Medulla oblongata (tissue), 1 donor: ENCODE data around the gene NPC2.

ENCODE experiments used
- DNase-seq: peaks from one replicate; pipeline ENCODE4 v3.0.0-alpha.2; 2015; ENCODE audit errors: extremely low spot score

NPC2 gene

GRCh38 chr14:74519316-74520074 is 26.4 kb upstream of the NPC2 start:
- DNase-seq, result no peak

DNA sequence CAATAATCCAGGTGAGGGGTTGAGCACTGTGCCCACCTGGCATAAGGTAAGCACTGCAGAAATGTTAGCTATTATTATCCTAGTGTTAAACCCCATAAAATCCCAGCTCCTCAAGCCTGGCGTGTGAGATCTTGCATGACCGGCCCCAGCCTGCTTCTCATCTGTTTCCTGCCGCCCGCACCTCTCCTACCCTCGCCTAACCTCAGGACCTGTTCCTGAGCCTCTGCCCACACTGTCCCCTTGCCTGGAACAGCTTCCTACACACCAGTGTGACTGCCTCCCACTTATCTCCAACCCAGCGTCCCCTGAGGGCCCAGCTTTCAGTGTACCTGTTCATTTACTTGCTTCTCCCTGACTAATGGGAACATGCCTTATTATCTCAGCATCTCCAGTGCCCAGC is 25.1 kb upstream of the NPC2 start:
- no peak for DNase-seq

DNA sequence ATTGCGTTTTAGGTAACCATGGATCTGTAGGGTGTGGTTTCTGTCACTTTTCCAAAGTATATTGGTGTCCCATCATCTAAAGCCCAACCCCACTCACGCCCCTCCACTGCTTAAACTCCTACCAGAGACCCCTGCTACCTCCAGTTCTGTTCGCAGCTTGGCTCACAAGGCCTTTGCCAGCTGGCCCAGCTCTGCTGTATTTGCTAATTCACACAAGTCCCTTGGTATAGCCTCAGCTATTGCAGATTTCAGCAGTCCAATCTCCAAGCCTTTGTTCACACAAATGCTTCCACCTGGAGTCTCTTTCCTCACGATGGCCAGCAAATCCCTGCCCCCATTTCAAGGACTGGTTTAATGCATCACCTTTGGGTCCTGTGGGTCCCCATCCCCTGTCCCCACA is 24.6 kb upstream of the NPC2 start:
- DNase-seq, result no peak

- DNase-seq, result no peak
Measured at GRCh38 chr14:74516451-74517160, 23.5 kb upstream of the NPC2 start.

GRCh38 chr14:74515891-74516412 is 22.8 kb upstream of the NPC2 start:
- no peak for DNase-seq

DNA sequence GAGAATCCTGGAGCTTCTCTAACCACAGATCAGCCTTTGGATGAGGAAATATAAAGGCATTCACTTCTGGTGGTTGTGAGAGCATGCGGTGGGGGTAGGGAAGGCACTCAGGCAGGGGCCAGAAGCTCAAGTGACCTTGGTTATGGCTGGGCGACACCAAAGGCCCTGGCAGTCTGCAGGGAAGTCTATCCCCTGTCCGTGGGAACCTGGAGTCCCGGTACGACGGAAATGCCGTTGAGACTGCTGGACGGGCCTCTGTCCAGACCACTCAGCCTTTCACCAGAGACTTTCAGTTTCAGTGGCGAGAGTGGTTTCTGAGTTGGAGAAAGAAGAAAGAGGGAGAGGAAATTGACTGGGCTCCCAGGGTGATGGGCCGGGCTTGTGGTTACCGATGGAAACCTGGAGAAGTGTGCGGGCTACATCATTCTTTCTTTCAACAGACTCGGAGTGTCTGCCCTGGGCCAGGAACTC is 21.4 kb upstream of the NPC2 start:
- peak; percentile 66 for DNase-seq

GRCh38 chr14:74511966-74512830 is 19.1 kb upstream of the NPC2 start:
- no peak for DNase-seq

DNA sequence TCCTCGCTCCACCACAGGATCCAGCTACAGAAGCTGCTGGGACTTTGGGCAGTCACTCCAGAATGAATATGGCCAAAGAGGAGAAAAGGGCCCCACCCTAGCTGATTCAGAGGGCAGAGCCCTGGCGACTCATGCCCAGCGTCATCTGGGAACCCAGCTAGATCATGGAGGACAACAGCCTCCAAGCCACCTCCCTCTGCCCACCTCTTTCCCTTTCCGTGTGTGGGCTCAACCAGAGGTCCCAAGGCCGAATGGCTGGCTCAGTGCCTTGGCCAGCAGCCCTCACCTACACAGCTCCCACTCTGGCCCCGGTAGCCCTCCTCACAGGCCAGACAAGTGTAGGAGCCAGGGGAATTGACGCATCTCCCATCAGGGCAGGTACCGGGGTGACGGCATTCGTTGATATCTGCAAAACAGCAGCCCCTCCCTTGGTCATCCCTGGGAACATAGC is 17.9 kb upstream of the NPC2 start:
- DNase-seq, result no peak

- DNase-seq, result no peak
Measured at GRCh38 chr14:74510223-74510931, 17.3 kb upstream of the NPC2 start.

- no peak for DNase-seq
Measured at GRCh38 chr14:74509587-74510222, 16.6 kb upstream of the NPC2 start.

GRCh38 chr14:74508844-74509428 is 15.8 kb upstream of the NPC2 start:
- DNase-seq, result no peak

GRCh38 chr14:74508292-74508731 is 15.2 kb upstream of the NPC2 start:
- no peak for DNase-seq

- DNase-seq, result no peak
Measured at GRCh38 chr14:74507840-74508239, 14.7 kb upstream of the NPC2 start.

DNA sequence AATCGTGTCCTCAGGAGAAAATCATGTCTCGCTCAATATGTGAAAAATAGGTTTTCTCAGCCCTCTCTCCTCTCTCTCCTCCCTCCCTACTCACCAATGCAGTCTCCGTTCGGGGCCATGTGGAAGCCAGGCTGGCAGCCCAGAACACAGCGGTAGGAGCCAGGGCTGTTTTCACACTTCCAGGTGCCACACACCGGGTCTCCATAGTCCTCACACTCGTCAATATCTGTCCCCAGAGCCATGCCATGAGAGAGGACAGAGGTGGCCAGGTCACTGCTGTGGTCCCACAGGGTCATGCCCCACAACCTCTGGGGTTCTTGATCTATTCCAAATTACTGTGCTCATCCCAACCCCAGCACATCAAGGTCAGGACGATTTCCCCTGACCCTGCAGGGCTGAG is 14.0 kb upstream of the NPC2 start:
- no peak for DNase-seq

DNA sequence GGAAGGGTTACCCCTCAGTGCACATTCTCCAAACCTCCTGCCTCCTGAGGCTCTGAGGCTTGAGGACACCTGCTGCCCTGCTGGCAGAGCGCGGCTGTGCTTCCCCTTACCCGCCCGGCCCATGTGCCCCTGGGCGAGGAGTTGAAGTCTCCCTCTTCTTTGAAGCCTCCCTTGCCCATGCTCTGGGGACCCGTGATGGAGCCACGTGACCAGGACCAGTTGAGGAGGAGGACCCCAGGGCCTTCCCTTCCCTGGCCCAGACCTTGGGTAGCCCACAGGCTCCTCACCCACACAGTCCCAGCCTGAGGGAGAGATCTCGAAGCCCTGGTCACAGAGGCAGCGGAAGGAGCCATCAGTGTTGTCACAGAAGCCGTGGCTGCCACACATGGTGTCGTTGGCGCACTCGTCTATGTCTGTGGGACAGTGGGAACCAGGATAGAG is 13.3 kb upstream of the NPC2 start:
- DNase-seq, result no peak

GRCh38 chr14:74505831-74506230 is 12.7 kb upstream of the NPC2 start:
- DNase-seq, result no peak

DNA sequence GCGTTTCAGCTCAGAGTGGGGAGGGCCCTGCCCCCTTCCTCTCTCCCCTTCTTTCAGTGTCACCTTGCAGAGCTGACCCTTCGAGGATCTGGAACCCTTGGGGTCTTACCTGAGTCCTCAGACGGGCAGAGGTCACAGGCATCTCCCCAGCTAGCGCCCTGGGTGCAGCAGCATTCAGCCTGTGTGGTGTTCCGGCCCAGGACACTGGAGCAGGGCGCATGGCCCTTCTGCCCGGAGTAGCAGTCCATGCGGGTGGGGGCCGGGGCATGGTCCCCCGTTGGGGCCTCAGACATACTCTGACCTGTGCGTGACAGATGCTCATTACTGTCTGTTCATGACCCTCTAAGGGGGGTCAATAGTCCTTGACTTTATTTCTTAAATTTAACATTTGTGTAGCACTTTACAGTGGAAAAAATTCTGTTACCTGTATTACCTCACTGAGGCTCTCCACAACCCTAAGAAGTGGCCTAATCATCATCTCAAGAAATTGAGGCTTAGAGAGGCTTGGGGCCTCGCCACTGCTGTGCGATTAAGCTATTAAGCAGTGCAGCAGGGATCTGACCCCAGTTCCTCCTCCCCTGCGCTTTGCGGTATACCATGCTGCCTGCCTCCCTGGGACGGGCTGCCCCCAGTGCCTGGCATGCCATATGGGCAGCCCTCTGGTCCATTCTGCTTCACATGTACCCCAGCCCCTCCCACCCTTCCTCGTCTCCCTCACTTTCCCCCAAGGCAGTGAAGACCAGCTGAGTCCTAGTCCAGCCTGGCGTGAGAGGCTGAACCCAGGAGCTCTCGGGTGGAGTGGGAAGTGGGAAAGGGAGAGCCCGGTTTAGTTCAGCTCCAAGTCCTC is 12.0 kb upstream of the NPC2 start:
- DNase-seq, result no peak

DNA sequence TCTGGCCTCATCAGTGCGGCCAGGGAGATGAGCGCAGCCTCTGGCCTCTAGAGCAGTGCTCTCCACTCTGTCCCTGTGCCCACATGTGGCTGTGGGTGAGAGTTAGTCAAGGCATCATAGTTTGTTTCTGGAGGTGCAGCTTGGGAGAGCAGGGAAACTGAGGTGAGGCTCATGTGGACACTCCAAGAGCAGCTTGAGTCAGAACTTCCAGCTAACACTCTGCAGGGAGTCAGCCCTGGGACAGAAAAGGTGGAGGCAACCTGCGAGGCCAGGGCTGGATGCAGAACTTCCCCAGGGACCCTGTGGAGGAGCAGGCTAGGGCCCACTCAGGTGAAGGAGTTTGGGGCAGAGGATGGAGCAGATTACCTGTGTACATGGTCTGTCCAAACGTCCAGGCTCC is 11.3 kb upstream of the NPC2 start:
- no peak for DNase-seq

DNA sequence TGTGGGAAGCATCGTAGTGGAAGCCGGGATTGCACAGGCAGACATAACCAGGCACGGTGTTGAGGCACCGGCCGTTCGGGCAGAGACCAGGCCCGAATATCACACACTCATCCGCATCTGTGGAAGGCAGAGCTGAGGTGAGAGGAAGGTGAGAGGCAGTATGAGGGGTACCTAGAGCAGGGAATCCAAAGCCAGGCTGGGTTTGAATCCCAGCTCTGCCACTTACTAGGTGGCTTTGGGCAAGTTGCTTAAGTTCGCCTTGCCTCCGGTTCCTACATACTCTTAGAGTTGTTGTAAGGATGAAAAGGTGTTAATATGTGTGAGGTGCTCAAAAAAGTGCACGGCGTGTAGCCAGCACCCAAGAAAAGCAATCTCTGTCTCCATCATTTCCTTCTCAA is 10.8 kb upstream of the NPC2 start:
- DNase-seq, result no peak
